Prostate gland (tissue), 2 donors: ENCODE measurements around the gene DIAPH2.

Source experiments
- CTCF ChIP-seq, 4 experiments: fragments of 200-600 bp in 2 of 4; fragments of 450-650 bp in 2 of 4; sonication (generic) in 2 of 4; IDR thresholded peaks; 1 replicate in 3 of 4; 2 replicates in 1 of 4; pipeline ENCODE4 v1.5.1; 2016 to 2019; ENCODE audit warnings: antibody characterized with exemption in 4 of 4, mild to moderate bottlenecking in 2 of 4, moderate library complexity in 2 of 4
- POLR2A ChIP-seq: fragments of 450-650 bp; IDR thresholded peaks from one replicate; pipeline ENCODE4 v1.6.1; 2016; ENCODE audit warnings: antibody characterized with exemption, mild to moderate bottlenecking
- POLR2AphosphoS5 ChIP-seq: sonication (generic); formaldehyde crosslinking; IDR thresholded peaks from one replicate; pipeline ENCODE4 v1.6.1; 2017; ENCODE audit warnings: antibody characterized with exemption

GRCh38 chrX:97050392-97050791 is 365.8 kb downstream of the DIAPH2 start:
- TF ChIP-seq CTCF (IDR thresholded peaks at IDR 0.05), result no peak
- no peak for TF ChIP-seq POLR2A
- no peak for TF ChIP-seq POLR2AphosphoS5
